Measurements from ENCODE around the gene GPR31.
"Not testable (repeated sequence)": the region's sequence is repeated elsewhere in the genome, so short reads cannot be mapped to it uniquely, and the experiment has no call there.

GRCh38 chr6:167195941-167196610 is 38.3 kb upstream of the GPR31 start:
- not testable (repeated sequence) for TF ChIP-seq CTCF (IDR thresholded peaks at IDR 0.05); EZH2 (IDR thresholded peaks at IDR 0.05; ENCODE audit: borderline replicate concordance, insufficient read depth, low read depth, low read length, poor library complexity, severe bottlenecking)
